Nephron progenitor cell (in vitro differentiated cells): ENCODE data around the gene RSF1.

Source experiments
- DNase-seq: peaks from one replicate; pipeline ENCODE4 v3.0.0; 2021
- H3K27ac Mint-ChIP-seq: 2 replicates; pipeline ENCODE4 v1.8.0; 2021; ENCODE audit warnings: mild to moderate bottlenecking, moderate library complexity, mixed read lengths
- H3K27me3 Mint-ChIP-seq: 2 replicates; pipeline ENCODE4 v1.8.0; 2021; ENCODE audit warnings: mild to moderate bottlenecking, low read depth, mixed read lengths; ENCODE audit not compliant: poor library complexity
- H3K36me3 Mint-ChIP-seq: 2 replicates; pipeline ENCODE4 v1.8.0; 2021; ENCODE audit warnings: low read depth, mixed read lengths
- H3K4me1 Mint-ChIP-seq: 2 replicates; pipeline ENCODE4 v1.8.0; 2021; ENCODE audit warnings: mixed read lengths
- H3K4me3 Mint-ChIP-seq: 2 replicates; pipeline ENCODE4 v1.8.0; 2021; ENCODE audit warnings: mild to moderate bottlenecking, moderate library complexity, mixed read lengths
- H3K9me3 Mint-ChIP-seq: 2 replicates; pipeline ENCODE4 v1.8.0; 2021; ENCODE audit warnings: mild to moderate bottlenecking, moderate library complexity, mixed read lengths
- TF ChIP-seq, protein P1 (sequence below): fragments of 200-600 bp; sonication (generic); IDR thresholded peaks from 2 replicates; pipeline ENCODE4 v1.5.0; 2021; ENCODE audit warnings: antibody characterized with exemption

Gene RSF1

DNA sequence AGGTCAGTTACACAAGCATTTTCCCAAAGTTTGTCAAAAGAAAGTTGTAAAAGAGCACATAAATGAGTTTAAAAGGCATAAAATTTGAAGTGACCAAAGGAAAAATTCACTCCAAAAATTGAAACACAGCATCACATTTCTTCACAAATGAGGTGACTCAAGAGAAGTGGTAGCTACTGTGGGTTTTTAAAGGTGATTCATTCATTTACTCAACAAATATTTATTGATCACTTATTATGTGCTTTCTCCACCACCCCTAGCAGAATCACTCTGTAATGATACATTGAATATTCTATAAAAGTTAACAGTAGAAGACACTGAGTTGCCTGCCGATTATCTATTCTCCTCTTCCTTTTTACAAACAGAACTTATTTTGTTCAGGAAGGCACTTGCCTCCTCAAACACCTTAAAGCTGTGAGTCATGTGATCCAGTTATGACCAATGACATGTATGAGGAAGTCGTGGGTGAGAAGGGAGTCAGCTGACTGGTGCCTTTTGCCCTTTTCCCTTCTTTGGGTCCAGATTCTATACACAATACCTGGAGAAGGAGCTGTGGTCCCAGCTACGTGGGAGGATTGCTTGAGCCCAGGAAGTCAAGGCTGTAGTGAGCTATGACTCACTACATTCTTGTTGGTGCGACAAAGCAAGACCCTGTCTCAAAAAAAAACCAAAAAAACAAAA is 115.2 kb downstream of the RSF1 start:
- H3K27ac Mint-ChIP-seq: no peak overlapping the region
- H3K4me3 Mint-ChIP-seq: no peak overlapping the region
- no peak for DNase-seq
- no peaks in the 10 kb centered on the region for H3K9me3 Mint-ChIP-seq
- H3K4me1 Mint-ChIP-seq: no peaks in the 10 kb centered on the region
- TF ChIP-seq, protein P1, sequence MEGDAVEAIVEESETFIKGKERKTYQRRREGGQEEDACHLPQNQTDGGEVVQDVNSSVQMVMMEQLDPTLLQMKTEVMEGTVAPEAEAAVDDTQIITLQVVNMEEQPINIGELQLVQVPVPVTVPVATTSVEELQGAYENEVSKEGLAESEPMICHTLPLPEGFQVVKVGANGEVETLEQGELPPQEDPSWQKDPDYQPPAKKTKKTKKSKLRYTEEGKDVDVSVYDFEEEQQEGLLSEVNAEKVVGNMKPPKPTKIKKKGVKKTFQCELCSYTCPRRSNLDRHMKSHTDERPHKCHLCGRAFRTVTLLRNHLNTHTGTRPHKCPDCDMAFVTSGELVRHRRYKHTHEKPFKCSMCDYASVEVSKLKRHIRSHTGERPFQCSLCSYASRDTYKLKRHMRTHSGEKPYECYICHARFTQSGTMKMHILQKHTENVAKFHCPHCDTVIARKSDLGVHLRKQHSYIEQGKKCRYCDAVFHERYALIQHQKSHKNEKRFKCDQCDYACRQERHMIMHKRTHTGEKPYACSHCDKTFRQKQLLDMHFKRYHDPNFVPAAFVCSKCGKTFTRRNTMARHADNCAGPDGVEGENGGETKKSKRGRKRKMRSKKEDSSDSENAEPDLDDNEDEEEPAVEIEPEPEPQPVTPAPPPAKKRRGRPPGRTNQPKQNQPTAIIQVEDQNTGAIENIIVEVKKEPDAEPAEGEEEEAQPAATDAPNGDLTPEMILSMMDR: no peak
- peaks cover 53% of the 10 kb centered on the region for H3K36me3 Mint-ChIP-seq
- H3K27me3 Mint-ChIP-seq: no peaks in the 10 kb centered on the region

DNA sequence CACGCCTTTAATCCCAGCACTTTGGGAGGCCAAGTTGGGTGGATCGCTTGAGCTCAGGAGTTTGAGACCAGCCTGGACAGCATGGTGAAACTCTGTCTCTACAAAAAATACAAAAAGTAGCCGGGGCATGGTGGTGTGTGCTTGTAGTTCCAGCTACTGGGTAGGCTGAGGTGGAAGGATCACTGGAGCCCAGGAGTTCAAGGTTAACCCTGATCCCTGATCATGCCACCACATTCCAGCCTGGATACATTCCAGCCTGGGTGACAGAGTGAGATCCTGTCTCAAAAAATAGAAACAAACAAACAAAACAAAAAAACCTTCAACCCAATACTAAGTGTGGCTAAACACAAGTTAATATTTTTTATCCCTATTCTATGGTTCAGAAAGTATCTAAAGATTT is 116.5 kb downstream of the RSF1 start:
- TF ChIP-seq, protein P1: no peak
- Mint-ChIP-seq H3K27ac (no peak overlapping the region), H3K27me3 (no peaks in the 10 kb centered on the region), H3K9me3 (no peaks in the 10 kb centered on the region), H3K36me3 (peaks cover 62% of the 10 kb centered on the region), H3K4me3 (no peak overlapping the region), H3K4me1 (no peaks in the 10 kb centered on the region)
- DNase-seq: no peak

DNA sequence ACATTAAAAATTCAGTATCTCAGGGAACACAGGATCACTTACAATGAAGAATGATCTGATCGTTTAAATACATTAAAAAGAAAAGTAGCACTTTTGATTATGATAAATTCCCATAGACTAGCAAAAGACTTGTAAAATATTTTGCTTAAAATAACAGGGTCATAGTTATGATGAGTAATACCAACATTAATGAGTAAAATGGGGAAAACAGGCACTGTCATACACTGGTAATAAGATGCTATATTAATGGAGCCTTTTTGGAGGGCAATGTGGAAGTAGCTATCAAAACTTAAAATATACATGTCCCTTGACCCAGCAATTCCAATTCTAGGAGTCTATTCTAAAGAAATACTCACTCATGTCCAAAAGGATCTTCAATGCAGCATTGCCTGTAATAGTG is 121.1 kb downstream of the RSF1 start:
- no peaks in the 10 kb centered on the region for H3K27me3 Mint-ChIP-seq
- no peaks in the 10 kb centered on the region for H3K4me1 Mint-ChIP-seq
- no peak overlapping the region for H3K27ac Mint-ChIP-seq
- no peaks in the 10 kb centered on the region for H3K9me3 Mint-ChIP-seq
- TF ChIP-seq, protein P1: no peak
- DNase-seq: no peak
- peaks cover 82% of the 10 kb centered on the region for H3K36me3 Mint-ChIP-seq
- H3K4me3 Mint-ChIP-seq: no peak overlapping the region

DNA sequence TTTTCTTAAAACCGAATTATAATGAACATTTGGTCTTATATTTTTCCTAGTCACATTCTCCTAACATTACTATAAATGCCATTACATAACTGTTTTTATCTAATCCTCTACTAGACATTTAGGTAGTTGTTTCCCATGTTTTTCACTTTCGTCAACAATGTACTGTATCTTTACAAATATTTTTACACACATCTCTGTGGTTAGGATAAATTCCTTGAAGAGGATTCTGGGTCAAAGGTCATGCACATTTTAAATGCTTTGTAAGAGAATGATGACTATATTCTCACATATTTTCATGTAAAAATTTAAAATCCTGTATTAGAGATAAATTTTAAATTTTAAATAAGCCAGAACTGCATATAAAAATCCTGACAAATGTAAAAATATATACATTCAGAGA is 121.6 kb downstream of the RSF1 start:
- TF ChIP-seq, protein P1: no peak
- Mint-ChIP-seq H3K27ac (no peak overlapping the region), H3K36me3 (peaks cover 82% of the 10 kb centered on the region), H3K27me3 (no peaks in the 10 kb centered on the region), H3K4me1 (no peaks in the 10 kb centered on the region), H3K9me3 (no peaks in the 10 kb centered on the region), H3K4me3 (no peak overlapping the region)
- no peak for DNase-seq

DNA sequence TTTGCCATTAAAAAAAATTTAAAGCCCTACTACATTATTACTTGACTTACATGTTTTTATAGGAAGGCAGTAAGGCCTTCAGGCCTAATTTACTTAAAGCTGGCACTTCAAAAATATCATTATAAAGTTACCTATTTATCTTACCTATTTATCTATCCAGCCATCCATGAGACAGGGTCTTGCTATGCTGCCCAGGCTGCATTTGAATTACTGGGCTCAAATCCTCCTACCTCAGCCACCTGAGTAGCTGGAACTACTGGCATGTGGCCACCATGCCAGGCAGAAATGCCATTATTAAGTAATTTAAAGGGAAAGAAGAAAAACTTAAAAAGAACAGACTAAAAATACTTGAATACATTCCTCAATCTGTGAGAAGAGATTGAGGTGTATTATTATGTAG is 122.7 kb downstream of the RSF1 start:
- TF ChIP-seq, protein P1: no peak
- H3K4me1 Mint-ChIP-seq: no peaks in the 10 kb centered on the region
- H3K9me3 Mint-ChIP-seq: no peaks in the 10 kb centered on the region
- no peaks in the 10 kb centered on the region for H3K27me3 Mint-ChIP-seq
- H3K4me3 Mint-ChIP-seq: no peak overlapping the region
- peaks cover 84% of the 10 kb centered on the region for H3K36me3 Mint-ChIP-seq
- no peak overlapping the region for H3K27ac Mint-ChIP-seq
- no peak for DNase-seq

DNA sequence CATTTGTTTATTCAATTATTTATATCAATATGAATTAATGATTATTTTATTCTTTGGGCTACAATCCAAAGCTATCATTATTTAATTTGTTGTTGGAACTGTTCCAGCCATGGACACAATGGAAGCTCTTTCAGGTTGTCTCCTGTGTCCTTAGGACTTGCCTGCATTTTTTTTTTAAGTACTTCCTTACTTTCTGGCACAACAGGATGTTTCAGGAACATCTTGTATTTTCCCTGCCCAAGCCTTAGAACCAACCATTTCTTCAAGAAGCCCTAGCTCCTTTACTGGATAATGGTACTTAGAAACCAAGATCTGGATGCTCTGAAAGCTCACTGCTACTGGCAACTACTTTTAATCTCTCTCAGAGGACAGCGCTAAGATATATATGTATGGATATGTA is 125.1 kb downstream of the RSF1 start:
- no peak overlapping the region for H3K4me3 Mint-ChIP-seq
- no peak overlapping the region for H3K27ac Mint-ChIP-seq
- TF ChIP-seq, protein P1: no peak
- H3K36me3 Mint-ChIP-seq: peaks cover 83% of the 10 kb centered on the region
- no peaks in the 10 kb centered on the region for H3K9me3 Mint-ChIP-seq
- no peaks in the 10 kb centered on the region for H3K4me1 Mint-ChIP-seq
- no peaks in the 10 kb centered on the region for H3K27me3 Mint-ChIP-seq
- DNase-seq: no peak
